Measurements from ENCODE around the gene MIF. TPM values are rescaled to one million over a fixed set of nuclear protein-coding genes. Genes with fewer than 3 reads are reported as not detected.

Gene MIF
- total RNA-seq, 2 donors from 2014 or later: 152 to 157 TPM

GRCh38 chr22:23847991-23848864, 46.0 kb upstream of the MIF start:
- no peak for DNase-seq (ENCODE audit: low spot score)
- Histone ChIP-seq H3K27ac (no peak overlapping the region), H3K36me3 (no peaks in the 10 kb centered on the region), H3K9me3 (no peaks in the 10 kb centered on the region), H3K4me1 (ENCODE audit: control insufficient read depth in 1 of 2, low read depth in 2 of 2) (peaks cover 11 to 34% of the 10 kb centered on the region in 2 donors), H3K27me3 (replicated peaks; ENCODE audit: insufficient read depth) (no peaks in the 10 kb centered on the region), H3K4me3 (no peak overlapping the region)
- no peak for TF ChIP-seq CTCF (IDR thresholded peaks at IDR 0.05)
- no peak for ATAC-seq (ENCODE audit: insufficient number of reproducible peaks, low FRiP score, low read depth)

GRCh38 chr22:23849009-23850006, 44.9 kb upstream of the MIF start:
- peak; percentile 98 for TF ChIP-seq CTCF (IDR thresholded peaks at IDR 0.05)
- H3K36me3 ChIP-seq: no peaks in the 10 kb centered on the region
- H3K27me3 ChIP-seq (replicated peaks; ENCODE audit: insufficient read depth): no peaks in the 10 kb centered on the region
- DNase-seq (ENCODE audit: low spot score): peak; percentile 31
- peak overlapping the region; percentile 45 for H3K4me3 ChIP-seq
- peaks cover 7 to 33% of the 10 kb centered on the region in 2 donors for H3K4me1 ChIP-seq (ENCODE audit: control insufficient read depth in 1 of 2, low read depth in 2 of 2)
- no peaks in the 10 kb centered on the region for H3K9me3 ChIP-seq
- no peak overlapping the region for H3K27ac ChIP-seq
- ATAC-seq (ENCODE audit: insufficient number of reproducible peaks, low FRiP score, low read depth): no peak

GRCh38 chr22:23850136-23850611, 44.0 kb upstream of the MIF start:
- H3K27me3 ChIP-seq (replicated peaks; ENCODE audit: insufficient read depth): no peaks in the 10 kb centered on the region
- H3K9me3 ChIP-seq: no peaks in the 10 kb centered on the region
- no peak overlapping the region for H3K27ac ChIP-seq
- H3K36me3 ChIP-seq: no peaks in the 10 kb centered on the region
- no peak for ATAC-seq (ENCODE audit: insufficient number of reproducible peaks, low FRiP score, low read depth)
- DNase-seq (ENCODE audit: low spot score): no peak
- peaks cover 4 to 24% of the 10 kb centered on the region in 2 donors for H3K4me1 ChIP-seq (ENCODE audit: control insufficient read depth in 1 of 2, low read depth in 2 of 2)
- no peak overlapping the region for H3K4me3 ChIP-seq
- TF ChIP-seq CTCF (IDR thresholded peaks at IDR 0.05): no peak

- Histone ChIP-seq H3K27me3 (replicated peaks; ENCODE audit: insufficient read depth) (no peaks in the 10 kb centered on the region), H3K36me3 (no peaks in the 10 kb centered on the region), H3K27ac (peak overlapping the region; percentile 65 to 85), H3K9me3 (no peaks in the 10 kb centered on the region), H3K4me3 (peak overlapping the region; percentile 69), H3K4me1 (ENCODE audit: control insufficient read depth in 1 of 2, low read depth in 2 of 2) (peaks cover 13 to 18% of the 10 kb centered on the region in 2 donors)
- ATAC-seq (ENCODE audit: insufficient number of reproducible peaks, low FRiP score, low read depth) (no peak), DNase-seq (ENCODE audit: low spot score) (no peak)
- peak; percentile 32 for TF ChIP-seq CTCF (IDR thresholded peaks at IDR 0.05)
Observed at GRCh38 chr22:23856721-23857605, 37.2 kb upstream of the MIF start.
